ENCODE results near the gene SLC6A11.

DNA sequence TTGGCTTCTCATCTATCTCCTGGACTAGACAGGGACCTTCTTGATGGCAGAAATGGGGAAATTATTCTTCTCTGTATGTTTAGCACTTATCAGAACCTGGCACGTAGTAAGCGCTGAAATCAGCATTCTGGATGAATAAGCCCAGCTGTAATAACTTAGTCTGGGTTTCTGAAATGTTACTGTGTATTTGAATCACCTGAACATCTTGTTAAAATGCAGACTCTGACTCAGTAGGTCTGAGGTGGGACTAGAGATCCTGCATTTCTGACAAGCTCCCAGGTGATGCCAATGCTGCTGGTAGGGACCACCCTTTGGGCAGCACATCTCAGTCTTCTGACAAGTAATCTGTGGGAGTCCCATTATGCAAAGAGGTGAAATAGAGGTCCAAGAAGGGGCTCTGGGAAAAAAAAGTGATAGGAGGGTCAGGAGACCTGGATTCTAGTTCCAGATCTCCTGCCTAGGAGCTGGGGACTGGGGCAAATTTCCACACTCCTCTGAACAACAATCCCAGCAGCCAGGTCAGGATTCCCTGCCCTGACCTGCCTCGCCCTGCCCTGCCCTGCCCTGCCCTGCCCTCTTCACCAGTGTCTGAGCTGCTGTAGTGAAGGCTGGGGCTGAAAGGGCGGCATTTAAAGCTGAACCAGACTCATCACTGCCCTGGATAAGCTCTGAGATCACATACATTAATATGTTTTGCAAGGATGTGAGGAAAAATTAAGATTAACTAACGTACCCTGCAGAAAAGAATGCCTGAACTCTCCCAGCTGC is 17.2 kb upstream of the SLC6A11 start:
- TF ChIP-seq, protein P1, sequence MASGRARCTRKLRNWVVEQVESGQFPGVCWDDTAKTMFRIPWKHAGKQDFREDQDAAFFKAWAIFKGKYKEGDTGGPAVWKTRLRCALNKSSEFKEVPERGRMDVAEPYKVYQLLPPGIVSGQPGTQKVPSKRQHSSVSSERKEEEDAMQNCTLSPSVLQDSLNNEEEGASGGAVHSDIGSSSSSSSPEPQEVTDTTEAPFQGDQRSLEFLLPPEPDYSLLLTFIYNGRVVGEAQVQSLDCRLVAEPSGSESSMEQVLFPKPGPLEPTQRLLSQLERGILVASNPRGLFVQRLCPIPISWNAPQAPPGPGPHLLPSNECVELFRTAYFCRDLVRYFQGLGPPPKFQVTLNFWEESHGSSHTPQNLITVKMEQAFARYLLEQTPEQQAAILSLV (CRISPR knock-in tag; IDR thresholded peaks at IDR 0.05; ENCODE audit: borderline replicate concordance), result no peak
- TF ChIP-seq RAD21 (CRISPR knock-in tag; IDR thresholded peaks at IDR 0.05), result no peak
- TF ChIP-seq, protein P2, sequence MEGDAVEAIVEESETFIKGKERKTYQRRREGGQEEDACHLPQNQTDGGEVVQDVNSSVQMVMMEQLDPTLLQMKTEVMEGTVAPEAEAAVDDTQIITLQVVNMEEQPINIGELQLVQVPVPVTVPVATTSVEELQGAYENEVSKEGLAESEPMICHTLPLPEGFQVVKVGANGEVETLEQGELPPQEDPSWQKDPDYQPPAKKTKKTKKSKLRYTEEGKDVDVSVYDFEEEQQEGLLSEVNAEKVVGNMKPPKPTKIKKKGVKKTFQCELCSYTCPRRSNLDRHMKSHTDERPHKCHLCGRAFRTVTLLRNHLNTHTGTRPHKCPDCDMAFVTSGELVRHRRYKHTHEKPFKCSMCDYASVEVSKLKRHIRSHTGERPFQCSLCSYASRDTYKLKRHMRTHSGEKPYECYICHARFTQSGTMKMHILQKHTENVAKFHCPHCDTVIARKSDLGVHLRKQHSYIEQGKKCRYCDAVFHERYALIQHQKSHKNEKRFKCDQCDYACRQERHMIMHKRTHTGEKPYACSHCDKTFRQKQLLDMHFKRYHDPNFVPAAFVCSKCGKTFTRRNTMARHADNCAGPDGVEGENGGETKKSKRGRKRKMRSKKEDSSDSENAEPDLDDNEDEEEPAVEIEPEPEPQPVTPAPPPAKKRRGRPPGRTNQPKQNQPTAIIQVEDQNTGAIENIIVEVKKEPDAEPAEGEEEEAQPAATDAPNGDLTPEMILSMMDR (CRISPR knock-in tag; IDR thresholded peaks at IDR 0.05), result no peak
- no peak for TF ChIP-seq ZNF441 (CRISPR knock-in tag; IDR thresholded peaks at IDR 0.05; ENCODE audit: borderline replicate concordance)
- no peak for TF ChIP-seq MXI1 (IDR thresholded peaks at IDR 0.05; ENCODE audit: borderline replicate concordance, low read depth, low read length)
- no peak for TF ChIP-seq SRF (IDR thresholded peaks at IDR 0.05; ENCODE audit: low read depth, low read length)
- no peak for TF ChIP-seq ELF1 (CRISPR knock-in tag; IDR thresholded peaks at IDR 0.05)
- TF ChIP-seq MAF1 (CRISPR knock-in tag; IDR thresholded peaks at IDR 0.05; ENCODE audit: borderline replicate concordance), result no peak
- no peak for TF ChIP-seq PHF8 (CRISPR knock-in tag; IDR thresholded peaks at IDR 0.05)
- TF ChIP-seq ZFP41 (CRISPR knock-in tag; IDR thresholded peaks at IDR 0.05; ENCODE audit: borderline replicate concordance), result no peak
- TF ChIP-seq, protein P3, sequence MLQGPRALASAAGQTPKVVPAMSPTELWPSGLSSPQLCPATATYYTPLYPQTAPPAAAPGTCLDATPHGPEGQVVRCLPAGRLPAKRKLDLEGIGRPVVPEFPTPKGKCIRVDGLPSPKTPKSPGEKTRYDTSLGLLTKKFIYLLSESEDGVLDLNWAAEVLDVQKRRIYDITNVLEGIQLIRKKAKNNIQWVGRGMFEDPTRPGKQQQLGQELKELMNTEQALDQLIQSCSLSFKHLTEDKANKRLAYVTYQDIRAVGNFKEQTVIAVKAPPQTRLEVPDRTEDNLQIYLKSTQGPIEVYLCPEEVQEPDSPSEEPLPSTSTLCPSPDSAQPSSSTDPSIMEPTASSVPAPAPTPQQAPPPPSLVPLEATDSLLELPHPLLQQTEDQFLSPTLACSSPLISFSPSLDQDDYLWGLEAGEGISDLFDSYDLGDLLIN (CRISPR knock-in tag; IDR thresholded peaks at IDR 0.05; ENCODE audit: borderline replicate concordance), result no peak
- no peak for TF ChIP-seq SP1 (IDR thresholded peaks at IDR 0.05)
- TF ChIP-seq SP1 (CRISPR knock-in tag; IDR thresholded peaks at IDR 0.05), result no peak

Measured in HepG2 (cell line).